GM13977 (cell line): ENCODE data around the gene LDLRAD3.
"Not testable (repeated sequence)": the region's sequence is repeated elsewhere in the genome, so short reads cannot be mapped to it uniquely, and the experiment has no call there.

Experiments used
- DNase-seq: peaks from one replicate; pipeline ENCODE4 v3.0.0; 2012; ENCODE audit warnings: low spot score
- CTCF ChIP-seq: IDR thresholded peaks from 2 replicates; pipeline ENCODE4 v1.5.1; 2012; ENCODE audit warnings: mild to moderate bottlenecking, control low read depth; ENCODE audit not compliant: insufficient read depth; ENCODE audit errors: extremely low read depth, missing control alignments
- in situ Hi-C: fragments of 300-500 bp; cut with MboI; formaldehyde crosslinking; loops from one replicate; pipeline ENCODE4 v1.12.0; 2022; ENCODE audit warnings: low sequenced_read_pairs, low pct_unique_long_range_greater_than_20kb, mixed read lengths, inconsistent platforms; ENCODE audit not compliant: unreplicated experiment

The LDLRAD3 gene

GRCh38 chr11:36187622-36188021, 243.8 kb downstream of the LDLRAD3 start:
- no peak for TF ChIP-seq CTCF
- no peak for DNase-seq
- in situ Hi-C loops = no loop called here

DNA sequence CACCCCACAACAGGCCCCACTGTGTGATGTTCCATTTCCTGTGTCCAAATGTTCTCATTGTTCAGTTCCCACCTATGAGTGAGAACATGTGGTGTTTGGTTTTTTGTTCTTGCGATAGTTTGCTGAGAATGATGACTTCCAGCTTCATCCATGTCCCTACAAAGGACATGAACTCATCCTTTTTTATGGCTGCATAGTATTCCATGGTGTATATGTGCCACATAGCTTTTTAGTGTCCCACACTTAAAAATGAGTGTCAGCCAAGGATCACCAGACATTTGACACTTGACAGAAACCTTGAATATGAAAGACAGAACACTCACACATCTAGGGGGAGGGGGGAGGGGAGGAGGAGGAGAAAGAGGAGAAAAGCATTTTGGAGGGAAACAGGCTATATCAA, 245.9 kb downstream of the LDLRAD3 start:
- DNase-seq, in situ Hi-C loops: not testable (repeated sequence)

GRCh38 chr11:36191941-36192340, 248.1 kb downstream of the LDLRAD3 start:
- DNase-seq = no peak
- in situ Hi-C loops = no loop called here
- TF ChIP-seq CTCF = no peak

- DNase-seq = no peak
- in situ Hi-C loops = no loop called here
- TF ChIP-seq CTCF = no peak
Measured at GRCh38 chr11:36192425-36193289, 248.8 kb downstream of the LDLRAD3 start.

GRCh38 chr11:36193290-36193619, 249.4 kb downstream of the LDLRAD3 start:
- DNase-seq = no peak
- in situ Hi-C loops = no loop called here
- TF ChIP-seq CTCF = no peak

GRCh38 chr11:36193721-36194120, 249.9 kb downstream of the LDLRAD3 start:
- in situ Hi-C loops = no loop called here
- no peak for TF ChIP-seq CTCF

GRCh38 chr11:36195496-36196354, 251.9 kb downstream of the LDLRAD3 start:
- no peak for DNase-seq
- no peak for TF ChIP-seq CTCF
- in situ Hi-C loops = no loop called here

More at GRCh38 chr11:36193721-36194120, 249.9 kb downstream of the LDLRAD3 start:
- DNase-seq = no peak
